ENCODE results near the gene ADGRA1.
"Not testable (repeated sequence)": the region's sequence is repeated elsewhere in the genome, so short reads cannot be mapped to it uniquely, and the experiment has no call there.

Gene ADGRA1

GRCh38 chr10:133096616-133097269 lies 9.0 kb downstream of the ADGRA1 start:
- no peak for DNase-seq (ENCODE audit: low spot score)

- no peak for DNase-seq (ENCODE audit: low spot score)
These were observed 9.7 kb downstream of the ADGRA1 start for GRCh38 chr10:133097418-133097817.

GRCh38 chr10:133097961-133098360 lies 10.2 kb downstream of the ADGRA1 start:
- no peak for DNase-seq (ENCODE audit: low spot score)

DNA sequence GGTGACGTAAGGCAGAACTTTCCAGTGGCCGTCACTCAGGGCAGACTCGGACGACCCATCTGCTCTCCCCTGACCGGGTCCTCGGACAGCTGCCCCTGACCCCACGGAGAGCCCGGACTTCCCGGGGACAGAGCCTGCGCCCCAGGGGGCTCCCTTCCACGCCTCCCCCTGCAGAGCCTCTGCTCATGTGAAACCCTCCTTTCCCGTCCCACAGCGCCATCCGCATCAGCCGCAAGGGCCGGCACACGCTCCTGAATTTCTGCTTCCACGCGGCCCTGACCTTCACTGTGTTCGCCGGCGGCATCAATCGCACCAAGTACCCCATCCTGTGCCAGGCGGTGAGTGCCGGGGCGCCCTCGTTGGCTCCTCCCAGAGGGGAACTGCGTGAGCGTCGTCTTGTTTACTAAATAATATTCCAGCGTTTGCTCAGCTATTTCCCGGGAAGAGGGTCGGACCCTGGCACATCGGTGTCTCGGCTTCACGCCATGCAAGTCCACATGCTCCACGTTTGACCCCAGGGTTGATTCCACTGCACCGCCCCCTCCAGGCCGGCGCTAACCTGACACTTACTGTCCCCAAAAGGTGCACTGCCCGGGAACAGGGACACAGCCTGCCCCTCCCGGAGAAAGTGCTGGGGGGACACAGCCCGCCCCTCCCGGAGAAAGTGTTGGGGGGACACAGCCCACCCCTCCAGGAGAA lies 10.9 kb downstream of the ADGRA1 start:
- DNase-seq (ENCODE audit: low spot score): no peak

- no peak for DNase-seq (ENCODE audit: low spot score)
These were observed 11.8 kb downstream of the ADGRA1 start for GRCh38 chr10:133099571-133099970.

- DNase-seq (ENCODE audit: low spot score): no peak
These were observed 12.5 kb downstream of the ADGRA1 start for GRCh38 chr10:133100186-133100585.

- peak; percentile 26 for DNase-seq (ENCODE audit: low spot score)
These were observed 13.1 kb downstream of the ADGRA1 start for GRCh38 chr10:133100706-133101415.

- DNase-seq (ENCODE audit: low spot score): no peak
These were observed 13.7 kb downstream of the ADGRA1 start for GRCh38 chr10:133101416-133101810.

DNA sequence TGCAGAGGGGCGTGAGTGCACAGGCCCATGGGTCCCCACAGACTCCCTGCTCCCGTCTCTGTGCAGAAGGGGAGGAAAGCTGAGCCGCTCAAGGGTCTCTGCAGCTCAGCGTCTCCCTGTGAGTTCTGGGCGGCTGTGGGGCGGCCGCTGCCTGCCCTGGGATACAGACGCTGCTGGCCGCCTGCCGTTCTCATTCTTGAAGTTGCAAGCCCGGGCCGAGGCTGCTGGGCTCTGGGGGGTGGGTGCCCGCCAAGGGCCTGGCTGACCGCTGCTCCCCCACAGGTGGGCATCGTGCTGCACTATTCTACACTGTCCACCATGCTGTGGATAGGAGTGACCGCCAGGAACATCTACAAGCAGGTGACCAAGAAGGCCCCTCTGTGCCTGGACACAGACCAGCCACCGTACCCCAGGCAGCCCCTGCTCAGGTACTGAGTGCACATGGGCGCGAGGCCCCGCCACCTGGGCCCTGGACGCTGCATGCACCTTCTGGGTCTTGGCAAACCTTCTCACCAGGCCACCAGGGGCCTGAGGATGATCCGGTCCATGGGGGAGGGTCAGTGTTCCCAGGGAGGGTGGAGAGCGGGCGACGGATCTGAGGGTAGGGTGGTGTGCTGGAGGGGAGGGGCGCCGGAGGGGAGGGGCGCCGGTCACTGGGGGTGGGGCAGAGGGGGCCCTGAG lies 14.8 kb downstream of the ADGRA1 start:
- DNase-seq (ENCODE audit: low spot score): no peak

- DNase-seq (ENCODE audit: low spot score): no peak
These were observed 15.7 kb downstream of the ADGRA1 start for GRCh38 chr10:133103311-133103910.

DNA sequence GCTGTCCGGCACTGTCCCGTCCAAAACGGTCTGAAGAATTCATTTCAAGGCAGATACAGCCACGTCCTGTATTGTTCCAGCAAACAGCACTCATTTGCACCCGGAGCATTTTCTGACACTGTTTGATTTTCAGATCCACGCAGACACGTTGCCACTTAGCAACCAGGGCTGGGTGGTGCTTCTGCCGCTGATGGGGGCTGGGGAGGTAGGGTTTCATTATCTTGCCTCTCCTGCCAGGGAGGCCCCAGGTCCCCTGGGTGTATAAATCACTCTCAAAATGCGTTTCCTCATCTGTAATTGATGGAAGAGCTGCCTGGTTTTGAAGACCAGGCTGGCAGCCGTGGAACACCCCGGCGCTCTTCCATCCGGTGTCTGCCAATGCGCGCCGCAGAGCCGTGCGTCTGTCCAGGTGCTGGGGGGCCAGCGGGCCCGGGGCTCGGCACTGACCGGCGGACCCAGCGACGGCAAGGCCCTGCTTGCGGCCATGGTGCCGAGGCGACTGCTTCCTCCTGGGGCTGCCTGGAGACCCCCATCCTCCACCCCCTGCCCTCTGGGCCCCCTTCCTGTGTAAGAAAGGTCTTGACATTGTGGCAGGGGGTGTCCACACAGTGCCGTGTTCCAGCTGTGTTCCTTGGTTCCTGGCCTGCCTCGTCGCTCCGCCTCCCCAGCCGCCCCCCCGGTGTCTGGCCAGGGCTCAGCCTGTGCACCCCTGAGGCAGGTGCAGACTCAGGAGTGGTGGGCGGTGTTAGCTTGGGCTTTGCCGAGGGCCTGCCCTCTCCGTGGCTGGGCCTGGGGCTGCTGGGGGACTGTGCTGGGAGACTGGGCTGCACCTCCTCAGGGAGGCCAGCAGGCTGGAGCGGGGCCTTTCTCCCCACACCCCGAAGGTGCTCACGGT lies 16.6 kb downstream of the ADGRA1 start:
- no peak for DNase-seq (ENCODE audit: low spot score)

GRCh38 chr10:133104963-133105640 lies 17.4 kb downstream of the ADGRA1 start:
- no peak for DNase-seq (ENCODE audit: low spot score)

DNA sequence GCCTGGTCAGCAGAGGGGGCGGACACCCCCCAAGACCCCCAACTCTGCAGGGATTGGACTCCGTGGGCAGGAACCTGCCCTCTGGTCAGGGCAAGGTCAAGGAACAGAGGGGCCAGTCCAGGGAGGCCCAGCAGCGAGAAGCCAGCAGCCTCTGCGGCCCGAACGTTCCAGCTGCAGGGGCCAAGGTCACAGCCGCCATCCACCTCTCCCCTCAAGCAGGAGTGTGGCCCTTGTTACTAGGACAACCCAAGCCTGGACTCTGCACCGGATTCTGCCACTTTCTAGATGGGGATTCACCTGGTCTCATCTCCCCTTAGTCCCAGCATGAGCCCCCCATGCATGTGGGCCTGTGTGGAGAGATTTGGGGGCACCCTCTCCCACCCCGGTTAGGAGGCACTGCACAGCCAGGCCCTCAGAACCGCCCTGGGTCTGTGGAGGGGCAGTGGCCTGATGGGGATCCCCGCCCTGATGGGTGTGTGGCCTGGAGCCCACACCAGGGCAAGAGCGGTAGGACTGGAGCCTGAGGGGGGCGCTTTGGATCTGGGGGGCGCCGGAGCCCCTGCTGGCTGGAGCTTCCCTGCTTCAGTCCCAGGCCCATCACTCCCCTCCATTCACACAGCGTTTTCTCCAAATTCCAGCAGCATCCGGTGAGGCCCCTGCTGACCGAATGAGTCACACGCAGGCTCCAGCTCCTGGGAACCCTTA lies 18.1 kb downstream of the ADGRA1 start:
- DNase-seq (ENCODE audit: low spot score): no peak

DNA sequence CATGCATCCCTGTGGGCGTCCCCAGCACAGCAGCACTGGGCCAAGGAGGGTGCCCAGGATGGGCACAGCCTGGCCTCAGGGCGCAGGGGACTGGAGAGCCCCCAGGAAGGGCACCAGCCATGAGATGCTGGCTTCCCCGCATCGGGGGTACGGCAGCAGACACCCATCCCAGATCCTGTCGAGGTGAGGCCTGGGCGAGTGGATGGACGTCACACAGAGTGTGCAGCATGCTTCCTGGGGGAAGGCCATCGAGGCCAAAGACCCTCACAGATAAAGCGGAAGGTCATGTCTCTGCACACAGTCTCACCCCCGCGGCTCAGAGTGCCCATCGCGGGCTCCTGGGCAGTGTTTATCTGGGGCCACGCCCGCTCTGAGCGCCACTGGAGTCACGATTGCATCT lies 18.8 kb downstream of the ADGRA1 start:
- no peak for DNase-seq (ENCODE audit: low spot score)

DNA sequence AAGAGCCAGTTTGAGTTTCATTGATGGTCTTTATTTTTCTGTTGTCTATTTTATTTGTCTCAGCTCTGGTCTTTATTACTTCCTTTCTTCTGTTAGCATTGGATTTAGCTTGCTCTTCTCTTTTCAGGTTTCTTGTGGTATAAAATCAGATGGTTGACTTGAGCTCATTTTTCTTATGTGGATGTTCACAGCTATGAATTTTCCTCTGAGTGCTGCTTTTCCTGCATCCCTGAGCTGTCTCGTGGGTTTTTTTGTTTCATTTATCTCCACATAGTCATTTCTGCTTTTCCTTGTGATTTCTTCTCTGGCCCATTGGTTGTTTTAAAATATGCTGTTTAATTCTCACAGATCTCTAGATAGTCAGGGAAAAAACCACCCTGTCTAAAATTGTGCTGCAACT lies 19.7 kb downstream of the ADGRA1 start:
- no peak for DNase-seq (ENCODE audit: low spot score)

GRCh38 chr10:133109711-133110110 lies 22.0 kb downstream of the ADGRA1 start:
- DNase-seq (ENCODE audit: low spot score): no peak

GRCh38 chr10:133110133-133110532 lies 22.4 kb downstream of the ADGRA1 start:
- DNase-seq (ENCODE audit: low spot score): no peak

DNA sequence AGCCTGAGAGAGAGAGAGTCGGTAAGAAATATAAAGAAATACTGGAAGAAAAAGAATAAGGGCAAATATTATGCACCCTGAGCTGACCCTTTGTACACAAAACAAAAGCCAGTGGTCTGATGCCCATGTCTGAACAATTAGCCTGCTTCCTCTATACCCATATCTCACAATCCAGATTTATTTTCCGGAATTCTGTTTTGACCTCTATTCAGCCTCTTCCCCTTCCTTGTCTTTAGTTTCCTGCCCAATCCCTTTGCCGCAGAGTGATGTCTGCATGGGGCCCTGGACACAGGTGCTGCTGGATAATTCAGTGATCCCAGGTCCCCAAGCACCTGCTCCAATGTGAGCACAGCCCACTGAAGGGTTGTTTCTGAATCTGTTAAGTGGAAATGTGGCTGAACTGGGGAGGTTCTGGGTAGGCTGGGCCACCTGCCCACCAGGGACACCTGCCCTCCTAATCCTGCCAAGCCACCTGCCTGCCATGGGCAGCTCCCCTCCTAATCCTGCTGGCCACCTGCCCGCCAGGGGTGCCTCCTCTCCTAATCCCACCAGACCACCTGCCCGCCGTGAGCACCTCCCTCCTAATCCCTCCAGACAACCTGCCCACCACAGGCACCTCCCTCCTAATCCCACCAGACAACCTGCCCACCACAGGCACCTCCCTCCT lies 23.0 kb downstream of the ADGRA1 start:
- DNase-seq (ENCODE audit: low spot score): no peak

GRCh38 chr10:133111640-133112039 lies 23.9 kb downstream of the ADGRA1 start:
- not testable (repeated sequence) for DNase-seq (ENCODE audit: low spot score)

Measured in NAMALWA (cell line).